ENCODE measurements around the gene DPP6. TPM values are rescaled to one million over a fixed set of nuclear protein-coding genes. Genes with fewer than 3 reads are reported as not detected.

The DPP6 gene
- polyA plus RNA-seq, 1 of the 3 experiments (the other 2 are of a cell fraction): not detected

DNA sequence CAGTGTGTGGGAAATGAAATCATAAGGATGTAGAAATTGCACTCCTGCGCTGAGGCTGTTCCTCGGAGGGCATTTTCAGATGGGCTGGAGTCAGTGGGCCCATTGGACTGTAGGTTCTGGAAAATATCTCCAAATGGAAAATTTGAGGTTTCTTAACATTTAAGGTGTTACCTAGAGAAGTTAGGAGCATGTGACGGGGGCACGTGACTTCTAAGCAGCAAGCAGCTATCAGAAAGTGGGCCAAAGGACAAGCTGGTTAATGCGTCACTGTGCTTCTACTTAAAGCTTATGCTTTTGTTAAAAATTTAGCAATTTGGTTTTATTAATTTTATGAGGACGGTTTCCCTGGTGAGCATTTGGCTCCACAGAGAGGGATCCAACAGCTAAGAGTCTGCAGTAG, 298.7 kb downstream of the DPP6 start:
- no peak for DNase-seq
- Histone ChIP-seq H3K9me3 (peaks cover 7% of the 10 kb centered on the region; the same call in 1 of the 2 replicates), H3K4me3 (ENCODE audit: low read depth in 2 of 2, low read length in 1 of 2) (no peak overlapping the region), H3K36me3 (replicated peaks in 1 of 2; ENCODE audit: control insufficient read depth in 1 of 2, insufficient read depth in 2 of 2, low read length in 1 of 2) (no peaks in the 10 kb centered on the region), H3K27ac (ENCODE audit: low read depth in 2 of 2, low read length in 1 of 2) (no peak overlapping the region), H3K4me2 (no peak overlapping the region), H3K9ac (no peak overlapping the region), H3K4me1 (ENCODE audit: control insufficient read depth in 1 of 2, insufficient read depth in 2 of 2, low read depth in 1 of 2, low read length in 1 of 2) (peaks cover 0 to 13% of the 10 kb centered on the region in 2 experiments; a peak in 2 of 4 replicates), H3K27me3 (ENCODE audit: insufficient read depth) (no peaks in the 10 kb centered on the region), H2AFZ (ENCODE audit: low read depth) (no peak overlapping the region), H4K20me1 (ENCODE audit: insufficient read depth) (no peaks in the 10 kb centered on the region; the same call in 1 of the 2 replicates), H3F3A (replicated peaks; ENCODE audit: insufficient read depth) (no peaks in the 10 kb centered on the region), H3K79me2 (ENCODE audit: insufficient read depth) (no peaks in the 10 kb centered on the region), H3K9me2 (no peaks in the 10 kb centered on the region)
- TF ChIP-seq SMC3 (IDR thresholded peaks at IDR 0.05; ENCODE audit: low read depth, low read length): no peak
- TF ChIP-seq, protein P1, sequence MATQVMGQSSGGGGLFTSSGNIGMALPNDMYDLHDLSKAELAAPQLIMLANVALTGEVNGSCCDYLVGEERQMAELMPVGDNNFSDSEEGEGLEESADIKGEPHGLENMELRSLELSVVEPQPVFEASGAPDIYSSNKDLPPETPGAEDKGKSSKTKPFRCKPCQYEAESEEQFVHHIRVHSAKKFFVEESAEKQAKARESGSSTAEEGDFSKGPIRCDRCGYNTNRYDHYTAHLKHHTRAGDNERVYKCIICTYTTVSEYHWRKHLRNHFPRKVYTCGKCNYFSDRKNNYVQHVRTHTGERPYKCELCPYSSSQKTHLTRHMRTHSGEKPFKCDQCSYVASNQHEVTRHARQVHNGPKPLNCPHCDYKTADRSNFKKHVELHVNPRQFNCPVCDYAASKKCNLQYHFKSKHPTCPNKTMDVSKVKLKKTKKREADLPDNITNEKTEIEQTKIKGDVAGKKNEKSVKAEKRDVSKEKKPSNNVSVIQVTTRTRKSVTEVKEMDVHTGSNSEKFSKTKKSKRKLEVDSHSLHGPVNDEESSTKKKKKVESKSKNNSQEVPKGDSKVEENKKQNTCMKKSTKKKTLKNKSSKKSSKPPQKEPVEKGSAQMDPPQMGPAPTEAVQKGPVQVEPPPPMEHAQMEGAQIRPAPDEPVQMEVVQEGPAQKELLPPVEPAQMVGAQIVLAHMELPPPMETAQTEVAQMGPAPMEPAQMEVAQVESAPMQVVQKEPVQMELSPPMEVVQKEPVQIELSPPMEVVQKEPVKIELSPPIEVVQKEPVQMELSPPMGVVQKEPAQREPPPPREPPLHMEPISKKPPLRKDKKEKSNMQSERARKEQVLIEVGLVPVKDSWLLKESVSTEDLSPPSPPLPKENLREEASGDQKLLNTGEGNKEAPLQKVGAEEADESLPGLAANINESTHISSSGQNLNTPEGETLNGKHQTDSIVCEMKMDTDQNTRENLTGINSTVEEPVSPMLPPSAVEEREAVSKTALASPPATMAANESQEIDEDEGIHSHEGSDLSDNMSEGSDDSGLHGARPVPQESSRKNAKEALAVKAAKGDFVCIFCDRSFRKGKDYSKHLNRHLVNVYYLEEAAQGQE (IDR thresholded peaks at IDR 0.05; ENCODE audit: low read depth, low read length): no peak
- no peak for TF ChIP-seq ELF1 (IDR thresholded peaks at IDR 0.05)
- TF ChIP-seq YY1 (IDR thresholded peaks at IDR 0.05; ENCODE audit: low read depth): no peak
- no peak for TF ChIP-seq FOXM1 (IDR thresholded peaks at IDR 0.05; ENCODE audit: low read depth)
- TF ChIP-seq, protein P2, sequence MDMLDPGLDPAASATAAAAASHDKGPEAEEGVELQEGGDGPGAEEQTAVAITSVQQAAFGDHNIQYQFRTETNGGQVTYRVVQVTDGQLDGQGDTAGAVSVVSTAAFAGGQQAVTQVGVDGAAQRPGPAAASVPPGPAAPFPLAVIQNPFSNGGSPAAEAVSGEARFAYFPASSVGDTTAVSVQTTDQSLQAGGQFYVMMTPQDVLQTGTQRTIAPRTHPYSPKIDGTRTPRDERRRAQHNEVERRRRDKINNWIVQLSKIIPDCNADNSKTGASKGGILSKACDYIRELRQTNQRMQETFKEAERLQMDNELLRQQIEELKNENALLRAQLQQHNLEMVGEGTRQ (IDR thresholded peaks at IDR 0.05; ENCODE audit: borderline replicate concordance, low read depth, low read length): no peak
- TF ChIP-seq, protein P3, sequence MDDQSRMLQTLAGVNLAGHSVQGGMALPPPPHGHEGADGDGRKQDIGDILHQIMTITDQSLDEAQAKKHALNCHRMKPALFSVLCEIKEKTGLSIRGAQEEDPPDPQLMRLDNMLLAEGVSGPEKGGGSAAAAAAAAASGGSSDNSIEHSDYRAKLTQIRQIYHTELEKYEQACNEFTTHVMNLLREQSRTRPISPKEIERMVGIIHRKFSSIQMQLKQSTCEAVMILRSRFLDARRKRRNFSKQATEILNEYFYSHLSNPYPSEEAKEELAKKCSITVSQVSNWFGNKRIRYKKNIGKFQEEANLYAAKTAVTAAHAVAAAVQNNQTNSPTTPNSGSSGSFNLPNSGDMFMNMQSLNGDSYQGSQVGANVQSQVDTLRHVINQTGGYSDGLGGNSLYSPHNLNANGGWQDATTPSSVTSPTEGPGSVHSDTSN (IDR thresholded peaks at IDR 0.05): no peak
- no peak for TF ChIP-seq TEAD4 (IDR thresholded peaks at IDR 0.05; ENCODE audit: borderline replicate concordance, insufficient read depth)
- TF ChIP-seq EZH2phosphoT487 (IDR thresholded peaks at IDR 0.05; ENCODE audit: borderline replicate concordance, low read depth): no peak
- TF ChIP-seq RXRA (IDR thresholded peaks at IDR 0.05; ENCODE audit: borderline replicate concordance, low read depth): no peak
- TF ChIP-seq, protein P4, sequence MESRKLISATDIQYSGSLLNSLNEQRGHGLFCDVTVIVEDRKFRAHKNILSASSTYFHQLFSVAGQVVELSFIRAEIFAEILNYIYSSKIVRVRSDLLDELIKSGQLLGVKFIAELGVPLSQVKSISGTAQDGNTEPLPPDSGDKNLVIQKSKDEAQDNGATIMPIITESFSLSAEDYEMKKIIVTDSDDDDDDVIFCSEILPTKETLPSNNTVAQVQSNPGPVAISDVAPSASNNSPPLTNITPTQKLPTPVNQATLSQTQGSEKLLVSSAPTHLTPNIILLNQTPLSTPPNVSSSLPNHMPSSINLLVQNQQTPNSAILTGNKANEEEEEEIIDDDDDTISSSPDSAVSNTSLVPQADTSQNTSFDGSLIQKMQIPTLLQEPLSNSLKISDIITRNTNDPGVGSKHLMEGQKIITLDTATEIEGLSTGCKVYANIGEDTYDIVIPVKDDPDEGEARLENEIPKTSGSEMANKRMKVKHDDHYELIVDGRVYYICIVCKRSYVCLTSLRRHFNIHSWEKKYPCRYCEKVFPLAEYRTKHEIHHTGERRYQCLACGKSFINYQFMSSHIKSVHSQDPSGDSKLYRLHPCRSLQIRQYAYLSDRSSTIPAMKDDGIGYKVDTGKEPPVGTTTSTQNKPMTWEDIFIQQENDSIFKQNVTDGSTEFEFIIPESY (IDR thresholded peaks at IDR 0.05; ENCODE audit: borderline replicate concordance, low read depth): no peak
- TF ChIP-seq JUND (IDR thresholded peaks at IDR 0.05): no peak
- TF ChIP-seq GABPA (IDR thresholded peaks at IDR 0.05; ENCODE audit: low read depth): no peak
- TF ChIP-seq MEF2A (IDR thresholded peaks at IDR 0.05; ENCODE audit: borderline replicate concordance, low read depth): no peak
- TF ChIP-seq RAD21 (IDR thresholded peaks at IDR 0.05; ENCODE audit: low read length): no peak
- no peak for TF ChIP-seq EP300 (IDR thresholded peaks at IDR 0.05; ENCODE audit: borderline replicate concordance in 1 of 2, low read depth in 1 of 2, low read length in 1 of 2)
- no peak for TF ChIP-seq POLR2AphosphoS5 (IDR thresholded peaks at IDR 0.05; ENCODE audit: low read depth, low read length)
- no peak for TF ChIP-seq RCOR1 (IDR thresholded peaks at IDR 0.05; ENCODE audit: low read length)
- ChIA-PET CTCF (interaction anchor here (0.7 to 0.9 kb wide), 2 partner anchors 11 to 16 kb away, joined by 3 read pairs; no protein-coding TSS in a partner anchor), POLR2A (interaction anchor here (0.5 kb wide), 1 partner anchor 12 kb away, joined by 3 read pairs; no protein-coding TSS in a partner anchor)
- 57% methylated on average over 6 of the region's 6 CpGs for WGBS (ENCODE audit: low lambda C conversion rate)
